Type B pancreatic cell (in vitro differentiated cells): ENCODE data around the gene CNTN1. TPM values are rescaled to one million over a fixed set of nuclear protein-coding genes. Genes with fewer than 3 reads are reported as not detected.

Source experiments
- DNase-seq: peaks from one replicate; pipeline ENCODE4 v3.0.0; 2021; ENCODE audit warnings: mixed read lengths; ENCODE audit not compliant: unreplicated experiment; ENCODE audit errors: extremely low spot score
- H3K27ac Mint-ChIP-seq: 2 replicates; pipeline ENCODE4 v1.8.0; 2021; ENCODE audit warnings: mild to moderate bottlenecking, mixed read lengths
- H3K27me3 Mint-ChIP-seq: 2 replicates; pipeline ENCODE4 v1.8.0; 2021; ENCODE audit warnings: mixed read lengths
- H3K36me3 Mint-ChIP-seq: 2 replicates; pipeline ENCODE4 v1.8.0; 2021; ENCODE audit warnings: mixed read lengths
- H3K4me1 Mint-ChIP-seq: one replicate; pipeline ENCODE4 v1.8.0; 2021; ENCODE audit warnings: mixed read lengths; ENCODE audit not compliant: unreplicated experiment
- H3K4me3 Mint-ChIP-seq: 2 replicates; pipeline ENCODE4 v1.8.0; 2021; ENCODE audit warnings: mild to moderate bottlenecking, mixed read lengths
- H3K9me3 Mint-ChIP-seq: 2 replicates; pipeline ENCODE4 v1.8.0; 2021; ENCODE audit warnings: mixed read lengths
- CTCF ChIP-seq: fragments of 200-600 bp; sonication (generic); conservative IDR thresholded peaks from 2 replicates; pipeline ENCODE4 v1.5.0; 2021; ENCODE audit warnings: antibody characterized with exemption, mild to moderate bottlenecking
- total RNA-seq: library from RNA; stranded (reverse); gene quantifications from 2 replicates; pipeline ENCODE4 v1.2.1, GENCODE V29; 2021; ENCODE audit warnings: low replicate concordance

The CNTN1 gene
- total RNA-seq, 1 donor from 2014 or later = 19.3 TPM

GRCh38 chr12:41058266-41058665 is 366.0 kb downstream of the CNTN1 start:
- Mint-ChIP-seq H3K36me3 (no peaks in the 10 kb centered on the region), H3K9me3 (no peaks in the 10 kb centered on the region), H3K27me3 (no peaks in the 10 kb centered on the region), H3K4me3 (no peak overlapping the region), H3K4me1 (peaks cover 4% of the 10 kb centered on the region), H3K27ac (no peak overlapping the region)
- no peak for TF ChIP-seq CTCF
- no peak for DNase-seq

- no peaks in the 10 kb centered on the region for H3K36me3 Mint-ChIP-seq
- DNase-seq = no peak
- TF ChIP-seq CTCF = no peak
- no peaks in the 10 kb centered on the region for H3K27me3 Mint-ChIP-seq
- no peaks in the 10 kb centered on the region for H3K9me3 Mint-ChIP-seq
- no peak overlapping the region for H3K27ac Mint-ChIP-seq
- no peak overlapping the region for H3K4me3 Mint-ChIP-seq
- H3K4me1 Mint-ChIP-seq = no peaks in the 10 kb centered on the region
These were observed 369.0 kb downstream of the CNTN1 start for GRCh38 chr12:41061192-41061591.

GRCh38 chr12:41064411-41064810 is 372.2 kb downstream of the CNTN1 start:
- Mint-ChIP-seq H3K27ac (no peak overlapping the region), H3K9me3 (no peaks in the 10 kb centered on the region), H3K27me3 (no peaks in the 10 kb centered on the region), H3K36me3 (no peaks in the 10 kb centered on the region), H3K4me3 (no peak overlapping the region), H3K4me1 (no peaks in the 10 kb centered on the region)
- DNase-seq = no peak
- TF ChIP-seq CTCF = no peak

GRCh38 chr12:41067941-41068645 is 375.9 kb downstream of the CNTN1 start:
- no peak for TF ChIP-seq CTCF
- no peak overlapping the region for H3K4me3 Mint-ChIP-seq
- DNase-seq = no peak
- no peaks in the 10 kb centered on the region for H3K9me3 Mint-ChIP-seq
- no peaks in the 10 kb centered on the region for H3K36me3 Mint-ChIP-seq
- H3K27me3 Mint-ChIP-seq = no peaks in the 10 kb centered on the region
- peaks cover 6% of the 10 kb centered on the region for H3K4me1 Mint-ChIP-seq
- no peak overlapping the region for H3K27ac Mint-ChIP-seq

GRCh38 chr12:41073633-41074472 is 381.6 kb downstream of the CNTN1 start:
- H3K36me3 Mint-ChIP-seq = no peaks in the 10 kb centered on the region
- no peak overlapping the region for H3K4me3 Mint-ChIP-seq
- no peak for TF ChIP-seq CTCF
- DNase-seq = no peak
- no peak overlapping the region for H3K27ac Mint-ChIP-seq
- no peaks in the 10 kb centered on the region for H3K27me3 Mint-ChIP-seq
- peaks cover 11% of the 10 kb centered on the region for H3K4me1 Mint-ChIP-seq
- no peaks in the 10 kb centered on the region for H3K9me3 Mint-ChIP-seq
